GM19023 (cell line): ENCODE measurements around the gene TOMM6.

Experiments
- ATAC-seq: cut with Tn5 transposase; IDR thresholded peaks from one replicate; pipeline ENCODE4 v1.9.1; 2021; ENCODE audit warnings: mild to moderate bottlenecking, moderate library complexity; ENCODE audit not compliant: unreplicated experiment

Gene TOMM6

GRCh38 chr6:41787219-41787917 is at the start of gene TOMM6:
Gene TOMM6 (plus strand): TSS chr6:41787694. CDS start chr6:41787698, 4 bp downstream.
- ATAC-seq = peak; percentile 80

GRCh38 chr6:41739041-41739440 is 48.5 kb upstream of the TOMM6 start:
- ATAC-seq = no peak

GRCh38 chr6:41740366-41741162 is 46.9 kb upstream of the TOMM6 start:
- ATAC-seq = no peak

- no peak for ATAC-seq
Measured at GRCh38 chr6:41741625-41742490, 45.6 kb upstream of the TOMM6 start.

DNA sequence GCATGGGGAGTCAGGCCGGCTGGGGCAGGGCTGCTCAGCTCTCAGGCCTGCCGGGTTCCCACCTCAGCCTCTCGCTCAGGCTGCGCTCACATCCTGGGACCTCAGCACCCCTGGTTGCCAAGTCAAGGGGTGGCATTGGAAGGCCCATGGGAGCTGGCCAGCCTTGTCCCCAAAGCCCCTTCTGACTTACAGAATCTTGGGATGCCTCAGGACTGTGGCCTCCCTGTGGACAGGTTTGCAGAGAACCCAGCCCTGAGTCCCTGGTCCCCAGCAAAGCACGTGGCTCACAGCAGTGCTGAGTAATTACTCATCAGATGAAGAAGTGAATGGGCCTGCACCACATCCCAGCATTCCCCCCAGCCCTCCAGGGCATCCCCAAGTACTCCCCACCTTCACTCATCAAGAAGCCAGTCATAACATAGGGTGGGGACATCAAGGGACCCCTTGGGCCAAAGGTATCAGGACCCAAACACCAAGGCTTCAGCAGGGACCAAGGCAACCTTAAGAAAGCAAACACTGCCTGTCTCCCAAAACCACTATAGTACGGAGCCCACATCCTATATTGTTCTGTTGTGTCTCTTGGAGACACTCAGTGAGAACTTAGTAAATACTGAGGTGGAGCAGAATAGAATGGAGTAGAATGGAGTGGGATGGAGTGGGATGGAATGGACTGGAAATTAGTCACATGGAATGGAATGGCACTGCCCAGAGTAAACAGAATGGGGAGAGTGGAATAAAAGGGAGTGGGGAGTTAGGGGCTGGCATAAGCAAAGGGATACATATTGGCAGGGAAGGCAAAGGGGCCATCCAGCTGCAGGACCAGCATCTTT is 43.9 kb upstream of the TOMM6 start:
- ATAC-seq = no peak

DNA sequence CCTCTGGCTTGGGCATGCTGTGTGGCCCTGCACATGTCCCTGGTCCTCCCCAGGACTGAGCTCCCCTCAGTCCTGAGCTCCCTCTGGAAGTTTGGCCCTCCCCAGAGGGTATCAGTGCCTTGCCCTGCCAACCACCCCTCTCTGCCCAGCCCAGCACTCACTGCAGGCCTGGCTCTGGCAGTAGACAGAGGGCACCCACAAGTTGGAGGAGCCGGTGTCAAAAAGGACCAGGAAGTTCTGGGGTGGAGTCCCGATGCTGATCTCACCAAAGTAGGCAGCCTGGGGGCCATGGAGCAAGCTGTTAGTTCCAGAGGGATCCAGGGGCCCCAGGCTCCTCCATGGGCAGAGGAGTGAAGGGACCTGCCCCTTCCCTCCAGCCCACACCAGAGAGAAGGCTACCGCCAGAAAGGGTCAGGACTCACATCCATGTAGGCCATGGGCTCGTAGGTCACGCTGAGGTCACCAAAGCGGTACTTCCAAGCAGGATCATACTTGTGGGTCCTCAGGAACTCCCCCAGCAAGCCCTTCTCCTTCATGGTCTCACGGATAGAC is 43.2 kb upstream of the TOMM6 start:
- ATAC-seq = no peak

- no peak for ATAC-seq
Measured at GRCh38 chr6:41746107-41746506, 41.4 kb upstream of the TOMM6 start.

- no peak for ATAC-seq
Measured at GRCh38 chr6:41747256-41748101, 40.0 kb upstream of the TOMM6 start, which contains the start of gene PGC. Gene PGC (minus strand): TSS chr6:41747397. CDS start chr6:41747334, 63 bp downstream.

GRCh38 chr6:41748102-41748477 is 39.4 kb upstream of the TOMM6 start:
- ATAC-seq = no peak

- no peak for ATAC-seq
Measured at GRCh38 chr6:41748542-41748941, 39.0 kb upstream of the TOMM6 start.

- no peak for ATAC-seq
Measured at GRCh38 chr6:41750374-41750773, 37.1 kb upstream of the TOMM6 start.

GRCh38 chr6:41755895-41756294 is 31.6 kb upstream of the TOMM6 start:
- ATAC-seq = no peak

GRCh38 chr6:41756354-41756753 is 31.1 kb upstream of the TOMM6 start:
- ATAC-seq = no peak

- ATAC-seq = no peak
Measured at GRCh38 chr6:41757271-41757670, 30.2 kb upstream of the TOMM6 start.

DNA sequence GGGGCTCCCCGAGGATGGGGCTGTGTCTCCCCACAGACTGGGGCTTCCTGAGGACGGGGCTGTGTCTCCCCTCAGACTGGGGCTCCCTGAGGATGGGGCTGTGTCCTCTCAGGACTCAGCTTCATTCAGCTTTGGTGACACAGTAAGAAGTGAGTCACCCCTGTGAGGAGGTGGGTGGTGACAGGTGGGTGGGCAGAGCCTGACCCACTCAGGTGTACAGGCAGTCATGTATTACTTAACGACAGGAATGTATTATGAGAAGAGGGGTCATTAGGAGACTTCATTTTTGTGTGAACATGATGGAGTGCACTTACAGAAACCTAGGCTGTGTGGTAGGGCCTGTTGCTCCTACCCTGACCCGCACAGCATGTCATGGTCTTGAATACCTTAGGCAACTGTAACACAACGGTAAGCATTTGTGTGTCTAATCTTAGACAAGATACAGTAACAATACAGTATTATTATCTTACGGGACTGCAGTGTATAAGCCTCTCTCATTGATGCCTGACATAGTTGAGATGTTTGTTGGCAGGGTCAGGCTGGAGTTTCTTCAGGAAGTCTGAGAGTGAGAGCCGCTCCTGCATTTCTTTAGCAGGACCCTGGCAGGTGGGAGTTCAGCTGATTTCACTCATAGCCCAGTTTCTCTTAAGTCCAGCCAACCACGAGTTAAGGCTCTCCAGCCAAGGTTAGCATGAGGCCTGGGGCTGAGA is 29.4 kb upstream of the TOMM6 start:
- ATAC-seq = no peak

GRCh38 chr6:41758641-41759035 is 28.9 kb upstream of the TOMM6 start:
- no peak for ATAC-seq

- no peak for ATAC-seq
Measured at GRCh38 chr6:41759106-41759904, 28.2 kb upstream of the TOMM6 start.
